GM12875 (cell line): ENCODE data around the gene PHF19.
A peak's percentile ranks its signal among the peaks of the same experiment; 100 is the strongest.

Experiments used
- H3K4me3 ChIP-seq: one replicate; pipeline ENCODE4 v1.5.1; 2011; ENCODE audit warnings: low read depth, low read length, control low read depth
- TF ChIP-seq, protein P1 (sequence below): IDR thresholded peaks from 2 replicates; pipeline ENCODE4 v1.5.1; 2011; ENCODE audit warnings: low read depth, mild to moderate bottlenecking, control low read depth, inconsistent platforms, low read length, moderate library complexity, borderline replicate concordance; ENCODE audit not compliant: insufficient read depth

Gene PHF19

DNA sequence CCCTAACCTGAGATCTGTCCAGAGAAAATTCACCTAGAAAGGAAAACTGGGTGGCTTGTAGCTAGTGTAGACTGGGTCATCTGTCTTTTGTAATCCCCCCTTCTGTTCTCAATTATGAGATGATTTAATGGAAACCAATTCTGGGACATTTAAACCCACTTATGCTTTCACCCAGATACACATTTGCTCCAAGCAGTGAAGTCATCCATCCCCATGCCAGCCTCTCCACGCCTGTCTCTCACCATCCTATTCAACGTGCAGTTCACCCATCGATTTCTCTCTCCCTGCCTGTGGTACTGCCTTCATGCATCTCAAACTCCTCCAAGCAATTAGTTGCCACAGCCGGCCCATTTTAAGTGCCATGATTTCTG, 1.8 kb downstream of the PHF19 start:
- TF ChIP-seq, protein P1, sequence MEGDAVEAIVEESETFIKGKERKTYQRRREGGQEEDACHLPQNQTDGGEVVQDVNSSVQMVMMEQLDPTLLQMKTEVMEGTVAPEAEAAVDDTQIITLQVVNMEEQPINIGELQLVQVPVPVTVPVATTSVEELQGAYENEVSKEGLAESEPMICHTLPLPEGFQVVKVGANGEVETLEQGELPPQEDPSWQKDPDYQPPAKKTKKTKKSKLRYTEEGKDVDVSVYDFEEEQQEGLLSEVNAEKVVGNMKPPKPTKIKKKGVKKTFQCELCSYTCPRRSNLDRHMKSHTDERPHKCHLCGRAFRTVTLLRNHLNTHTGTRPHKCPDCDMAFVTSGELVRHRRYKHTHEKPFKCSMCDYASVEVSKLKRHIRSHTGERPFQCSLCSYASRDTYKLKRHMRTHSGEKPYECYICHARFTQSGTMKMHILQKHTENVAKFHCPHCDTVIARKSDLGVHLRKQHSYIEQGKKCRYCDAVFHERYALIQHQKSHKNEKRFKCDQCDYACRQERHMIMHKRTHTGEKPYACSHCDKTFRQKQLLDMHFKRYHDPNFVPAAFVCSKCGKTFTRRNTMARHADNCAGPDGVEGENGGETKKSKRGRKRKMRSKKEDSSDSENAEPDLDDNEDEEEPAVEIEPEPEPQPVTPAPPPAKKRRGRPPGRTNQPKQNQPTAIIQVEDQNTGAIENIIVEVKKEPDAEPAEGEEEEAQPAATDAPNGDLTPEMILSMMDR: no peak
- peak overlapping the region; percentile 85 for H3K4me3 ChIP-seq

- TF ChIP-seq, protein P1: no peak
- H3K4me3 ChIP-seq: no peak overlapping the region
Measured at GRCh38 chr9:120874226-120875194, 2.5 kb downstream of the PHF19 start.

DNA sequence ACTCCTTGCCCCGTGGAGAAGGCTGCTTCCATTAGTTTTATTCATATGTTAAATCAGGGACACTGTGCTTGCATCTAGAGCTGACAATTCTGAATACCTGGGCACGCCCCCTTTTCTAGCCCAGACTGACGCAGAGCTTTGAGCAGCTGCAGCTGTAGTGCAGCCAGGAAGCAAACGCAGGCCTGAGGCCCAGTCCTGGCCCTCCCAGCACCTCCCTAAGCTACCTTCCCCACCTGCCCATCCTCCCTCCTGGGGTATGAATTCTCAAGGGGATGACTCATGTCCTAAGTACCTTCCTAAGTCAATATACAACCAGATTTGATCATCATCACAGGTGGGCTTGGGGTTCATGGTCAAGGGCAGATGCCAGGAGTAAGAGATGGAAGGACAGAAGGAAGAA, 3.5 kb downstream of the PHF19 start:
- TF ChIP-seq, protein P1: no peak
- no peak overlapping the region for H3K4me3 ChIP-seq

- TF ChIP-seq, protein P1: no peak
- H3K4me3 ChIP-seq: no peak overlapping the region
Measured at GRCh38 chr9:120872791-120873502, 4.0 kb downstream of the PHF19 start.

- H3K4me3 ChIP-seq: no peak overlapping the region
- TF ChIP-seq, protein P1: no peak
Measured at GRCh38 chr9:120870206-120870605, 6.8 kb downstream of the PHF19 start.

DNA sequence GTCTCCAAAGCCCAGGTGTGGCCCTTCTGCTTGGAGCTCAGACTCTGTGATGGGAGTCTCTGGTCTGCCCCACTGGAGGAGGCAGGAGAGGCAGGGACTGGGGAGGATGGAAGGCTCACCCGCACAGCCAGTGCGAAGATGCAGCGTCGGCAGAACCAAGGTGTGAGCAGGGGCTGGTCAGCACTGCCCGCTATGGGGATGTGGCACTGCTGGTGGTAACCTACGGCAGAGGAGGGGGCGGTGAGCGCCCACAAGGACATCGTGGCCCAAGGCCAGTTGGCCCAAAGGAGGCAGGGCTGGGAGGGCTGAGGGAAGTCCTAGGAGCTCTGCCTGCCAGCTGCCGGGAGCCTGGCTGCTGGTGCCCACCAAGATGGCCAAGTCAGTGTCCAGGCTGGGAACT, 7.3 kb downstream of the PHF19 start:
- no peak overlapping the region for H3K4me3 ChIP-seq
- TF ChIP-seq, protein P1: no peak
